Measurements from ENCODE around the gene PCP4L1.

Gene PCP4L1

DNA sequence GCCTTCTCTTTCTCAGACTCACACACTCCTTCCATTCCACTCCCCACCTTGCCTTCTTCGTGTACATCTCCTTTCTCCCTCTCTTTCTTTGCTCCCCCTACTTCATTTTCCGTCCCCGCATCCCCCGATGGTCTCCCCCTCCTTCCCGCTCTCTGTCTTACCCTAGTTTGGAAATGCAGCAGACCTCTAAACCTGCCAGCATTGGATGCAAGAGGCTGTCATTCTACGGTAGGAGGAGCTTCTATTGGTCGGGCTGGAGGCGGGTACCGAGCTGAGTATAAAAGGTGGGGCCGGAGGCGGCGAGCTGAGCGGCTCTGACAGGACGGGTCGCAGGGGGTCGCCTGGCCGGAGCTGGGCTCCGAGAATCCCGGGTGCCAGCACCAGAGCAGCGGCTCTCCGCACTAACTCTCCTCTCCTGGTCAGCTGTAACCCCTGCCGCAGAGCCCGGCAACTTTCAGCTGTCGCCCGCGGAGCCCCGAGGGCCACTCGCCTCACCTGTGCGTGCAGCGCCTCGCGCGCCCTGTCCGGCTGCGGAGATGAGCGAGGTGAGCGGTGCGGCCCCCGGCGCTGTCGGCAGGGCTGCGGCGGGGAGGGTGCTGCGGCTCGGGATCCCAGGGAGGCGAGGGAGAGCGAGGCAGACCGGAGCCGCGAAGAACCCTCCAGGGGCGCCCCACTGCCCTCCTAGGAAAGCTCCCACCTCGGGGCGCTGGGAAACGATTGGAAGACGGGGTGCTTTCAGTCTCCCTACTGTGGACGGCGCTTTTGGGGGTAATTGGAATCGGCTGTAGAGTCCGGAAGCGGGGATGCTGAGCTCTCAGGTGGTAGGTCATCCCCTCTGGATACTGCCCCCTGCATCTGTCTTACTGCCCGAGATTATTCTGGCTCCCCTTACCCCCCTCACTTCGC, at the start of gene PCP4L1:
Gene PCP4L1, plus strand, starts transcription at position 307 of the 906 bp plus-strand sequence. Its CDS starts 230 bp downstream, at position 537.
- peaks cover 47% of the 10 kb centered on the region for H3K27me3 ChIP-seq (ENCODE audit: insufficient read depth, low read length)
- no peak within 1 kb of the TSS for H3K9ac ChIP-seq (ENCODE audit: low read depth, low read length)
- H3K9me3 ChIP-seq (ENCODE audit: insufficient read depth, low read depth, low read length) = peaks cover 13% of the 10 kb centered on the region
- H3K4me3 ChIP-seq (ENCODE audit: low read length) = peak within 1 kb of the TSS; percentile 65
- H3K4me1 ChIP-seq (ENCODE audit: insufficient read depth, low read length) = peaks cover 7% of the 10 kb centered on the region
- H3K36me3 ChIP-seq (ENCODE audit: insufficient read depth, low read depth, low read length) = no peaks in the 10 kb centered on the region
- no peak within 1 kb of the TSS for H3K27ac ChIP-seq (ENCODE audit: low read length)

DNA sequence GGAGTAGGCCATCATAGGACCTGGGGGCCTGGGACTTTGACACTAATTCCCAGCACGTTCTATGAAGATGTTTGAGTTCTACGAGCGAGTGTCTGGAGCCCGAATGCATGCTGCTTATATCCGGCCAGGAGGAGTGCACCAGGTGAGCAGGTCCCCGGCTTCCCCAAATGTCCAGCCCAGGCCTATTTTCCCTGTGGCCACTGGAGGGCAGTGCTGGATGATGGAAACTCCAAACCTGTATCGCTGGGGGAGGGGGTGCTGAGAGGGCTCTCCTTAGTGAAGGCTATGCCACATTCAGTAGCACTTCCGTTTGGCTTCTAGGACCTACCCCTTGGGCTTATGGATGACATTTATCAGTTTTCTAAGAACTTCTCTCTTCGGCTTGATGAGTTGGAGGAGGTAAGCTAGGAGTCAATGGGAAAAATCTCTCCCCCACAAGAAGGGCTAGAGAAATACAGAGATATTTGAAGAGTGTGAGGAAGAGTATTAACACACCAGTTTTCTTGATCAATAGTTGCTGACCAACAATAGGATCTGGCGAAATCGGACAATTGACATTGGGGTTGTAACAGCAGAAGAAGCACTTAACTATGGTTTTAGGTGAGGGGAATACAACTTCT, 48.6 kb upstream of the PCP4L1 start:
- peaks cover 3% of the 10 kb centered on the region; the same call in 1 of the 2 replicates for H3K4me1 ChIP-seq (ENCODE audit: insufficient read depth, low read length)
- H3K27me3 ChIP-seq (ENCODE audit: insufficient read depth, low read length) = no peaks in the 10 kb centered on the region
- no peak overlapping the region for H3K27ac ChIP-seq (ENCODE audit: low read length)
- peaks cover 94% of the 10 kb centered on the region for H3K36me3 ChIP-seq (ENCODE audit: insufficient read depth, low read depth, low read length)
- no peak overlapping the region for H3K9ac ChIP-seq (ENCODE audit: low read depth, low read length)
- H3K4me3 ChIP-seq (ENCODE audit: low read length) = no peak overlapping the region
- no peaks in the 10 kb centered on the region for H3K9me3 ChIP-seq (ENCODE audit: insufficient read depth, low read depth, low read length)

- Histone ChIP-seq H3K4me3 (ENCODE audit: low read length) (no peak overlapping the region), H3K9me3 (ENCODE audit: insufficient read depth, low read depth, low read length) (no peaks in the 10 kb centered on the region), H3K36me3 (ENCODE audit: insufficient read depth, low read depth, low read length) (peaks cover 59% of the 10 kb centered on the region), H3K9ac (ENCODE audit: low read depth, low read length) (no peak overlapping the region), H3K27ac (ENCODE audit: low read length) (no peak overlapping the region), H3K27me3 (ENCODE audit: insufficient read depth, low read length) (no peaks in the 10 kb centered on the region), H3K4me1 (ENCODE audit: insufficient read depth, low read length) (peaks cover 13% of the 10 kb centered on the region; the same call in 1 of the 2 replicates)
Observed at GRCh38 chr1:161214369-161214768, 44.2 kb upstream of the PCP4L1 start.

DNA sequence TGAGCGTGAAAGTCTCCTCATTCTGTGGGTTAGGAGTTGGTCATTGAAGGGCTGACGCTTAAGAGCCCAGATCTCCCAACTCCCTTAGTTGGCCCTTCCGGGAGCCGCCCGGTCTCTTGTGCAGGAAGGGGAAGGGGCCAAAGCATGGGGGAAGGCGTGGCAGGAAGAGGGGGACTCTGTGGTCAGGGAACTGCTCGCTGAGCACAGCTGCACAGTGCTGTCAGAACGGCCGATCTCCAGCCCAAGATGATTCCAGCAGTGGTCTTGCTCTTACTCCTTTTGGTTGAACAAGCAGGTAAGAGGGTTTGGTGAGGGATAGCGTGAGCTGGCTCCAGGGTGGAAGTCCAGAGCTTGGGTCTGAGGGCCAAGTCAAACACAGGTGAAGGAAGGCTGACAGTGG, 43.5 kb upstream of the PCP4L1 start, which contains the start of gene FCER1G:
Gene FCER1G, plus strand, starts transcription at position 220 of the 400 bp plus-strand sequence. Its CDS starts 27 bp downstream, at position 247.
- H3K9ac ChIP-seq (ENCODE audit: low read depth, low read length) = no peak within 1 kb of the TSS
- H3K27ac ChIP-seq (ENCODE audit: low read length) = no peak within 1 kb of the TSS
- no peaks in the 10 kb centered on the region for H3K9me3 ChIP-seq (ENCODE audit: insufficient read depth, low read depth, low read length)
- H3K27me3 ChIP-seq (ENCODE audit: insufficient read depth, low read length) = no peaks in the 10 kb centered on the region
- H3K36me3 ChIP-seq (ENCODE audit: insufficient read depth, low read depth, low read length) = peaks cover 54% of the 10 kb centered on the region
- peaks cover 12% of the 10 kb centered on the region; the same call in 1 of the 2 replicates for H3K4me1 ChIP-seq (ENCODE audit: insufficient read depth, low read length)
- no peak within 1 kb of the TSS for H3K4me3 ChIP-seq (ENCODE audit: low read length)

DNA sequence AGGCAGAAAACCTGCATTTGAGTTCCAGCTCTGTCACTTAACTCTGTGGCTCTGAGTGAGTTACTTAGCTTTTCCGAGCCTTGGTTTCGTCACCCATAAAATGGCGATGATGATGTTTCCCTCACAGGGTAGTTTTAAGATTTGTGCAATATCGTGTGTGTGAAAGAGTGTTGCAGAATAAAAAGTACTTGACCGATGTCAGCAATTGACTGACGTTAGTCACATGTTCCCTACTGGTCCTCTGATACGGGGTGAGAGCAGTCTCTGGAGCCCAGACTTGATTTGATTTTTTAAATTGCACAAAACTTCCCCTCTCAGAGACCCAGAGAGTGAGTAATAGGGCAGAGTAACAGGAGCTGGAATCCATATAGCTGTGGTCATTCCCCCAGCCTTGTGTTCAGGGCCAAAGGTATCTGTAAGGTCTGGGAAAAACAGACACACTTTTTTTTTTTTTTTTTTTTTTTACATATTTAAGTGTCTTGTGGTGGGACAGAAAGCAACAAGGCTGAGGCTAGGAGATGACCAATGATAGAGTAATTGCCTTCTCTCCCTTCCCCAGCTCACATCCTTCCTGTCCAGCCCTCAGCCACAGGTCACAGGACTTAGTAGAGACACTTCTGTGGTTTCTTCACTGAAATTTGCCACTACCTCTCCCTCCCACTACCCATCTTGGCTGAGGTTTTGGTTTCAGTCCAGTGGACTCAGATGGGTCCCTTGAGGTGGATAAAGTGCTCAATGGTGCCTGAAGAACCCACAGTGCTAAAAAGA, 41.4 kb upstream of the PCP4L1 start:
- peaks cover 10% of the 10 kb centered on the region; the same call in 1 of the 2 replicates for H3K4me1 ChIP-seq (ENCODE audit: insufficient read depth, low read length)
- H3K9ac ChIP-seq (ENCODE audit: low read depth, low read length) = no peak overlapping the region
- no peak overlapping the region for H3K27ac ChIP-seq (ENCODE audit: low read length)
- no peaks in the 10 kb centered on the region for H3K27me3 ChIP-seq (ENCODE audit: insufficient read depth, low read length)
- H3K9me3 ChIP-seq (ENCODE audit: insufficient read depth, low read depth, low read length) = no peaks in the 10 kb centered on the region
- H3K36me3 ChIP-seq (ENCODE audit: insufficient read depth, low read depth, low read length) = peaks cover 33% of the 10 kb centered on the region
- H3K4me3 ChIP-seq (ENCODE audit: low read length) = no peak overlapping the region

- Histone ChIP-seq H3K36me3 (ENCODE audit: insufficient read depth, low read depth, low read length) (peaks cover 26% of the 10 kb centered on the region), H3K4me3 (ENCODE audit: low read length) (no peak overlapping the region), H3K9me3 (ENCODE audit: insufficient read depth, low read depth, low read length) (no peaks in the 10 kb centered on the region), H3K9ac (ENCODE audit: low read depth, low read length) (no peak overlapping the region), H3K27ac (ENCODE audit: low read length) (no peak overlapping the region), H3K4me1 (ENCODE audit: insufficient read depth, low read length) (peaks cover 10% of the 10 kb centered on the region; the same call in 1 of the 2 replicates), H3K27me3 (ENCODE audit: insufficient read depth, low read length) (no peaks in the 10 kb centered on the region)
Observed at GRCh38 chr1:161217831-161218230, 40.7 kb upstream of the PCP4L1 start.

GRCh38 chr1:161218301-161219077, 40.1 kb upstream of the PCP4L1 start:
- H3K27me3 ChIP-seq (ENCODE audit: insufficient read depth, low read length) = no peaks in the 10 kb centered on the region
- H3K36me3 ChIP-seq (ENCODE audit: insufficient read depth, low read depth, low read length) = peaks cover 20% of the 10 kb centered on the region
- H3K27ac ChIP-seq (ENCODE audit: low read length) = no peak overlapping the region
- H3K4me1 ChIP-seq (ENCODE audit: insufficient read depth, low read length) = peaks cover 10% of the 10 kb centered on the region; the same call in 1 of the 2 replicates
- no peaks in the 10 kb centered on the region for H3K9me3 ChIP-seq (ENCODE audit: insufficient read depth, low read depth, low read length)
- H3K9ac ChIP-seq (ENCODE audit: low read depth, low read length) = peak overlapping the region; percentile 7; the same call in 1 of the 2 replicates
- H3K4me3 ChIP-seq (ENCODE audit: low read length) = no peak overlapping the region

DNA sequence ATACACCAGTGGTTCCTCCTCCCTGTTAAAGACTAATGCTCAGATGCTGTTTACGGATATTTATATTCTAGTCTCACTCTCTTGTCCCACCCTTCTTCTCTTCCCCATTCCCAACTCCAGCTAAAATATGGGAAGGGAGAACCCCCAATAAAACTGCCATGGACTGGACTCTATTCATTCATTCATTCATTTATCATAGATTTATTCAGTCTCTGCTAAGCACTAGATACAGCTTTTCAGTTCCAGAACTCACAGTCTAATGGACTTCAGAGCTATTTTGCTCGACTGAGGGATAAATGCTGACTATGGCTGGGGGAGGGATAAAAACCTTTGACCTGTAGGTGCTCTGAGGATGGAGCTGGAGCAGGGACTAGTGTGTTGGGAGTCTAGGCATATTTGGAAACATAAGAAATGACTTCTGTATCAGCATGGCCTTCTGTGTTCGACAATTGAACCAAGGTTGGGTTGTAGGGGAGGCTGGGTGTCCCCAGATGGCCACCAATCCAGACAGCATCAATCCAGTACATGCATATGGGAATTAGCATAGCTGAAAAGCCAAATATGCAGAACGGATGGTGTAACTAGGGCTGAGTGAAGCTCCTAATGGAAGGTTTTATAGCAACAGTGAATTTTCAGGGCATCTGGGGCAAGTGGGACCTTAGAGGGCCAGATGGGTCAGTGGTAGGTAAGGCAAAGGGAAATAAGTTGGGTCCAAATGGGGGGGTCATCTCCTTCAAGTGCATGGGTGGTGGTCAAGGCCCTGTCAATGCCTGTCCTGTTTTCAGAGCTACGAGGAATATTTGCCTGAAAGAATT, 39.3 kb upstream of the PCP4L1 start:
- H3K27ac ChIP-seq (ENCODE audit: low read length) = no peak overlapping the region
- no peaks in the 10 kb centered on the region for H3K27me3 ChIP-seq (ENCODE audit: insufficient read depth, low read length)
- peaks cover 10% of the 10 kb centered on the region; the same call in 1 of the 2 replicates for H3K4me1 ChIP-seq (ENCODE audit: insufficient read depth, low read length)
- no peak overlapping the region for H3K9ac ChIP-seq (ENCODE audit: low read depth, low read length)
- H3K9me3 ChIP-seq (ENCODE audit: insufficient read depth, low read depth, low read length) = no peaks in the 10 kb centered on the region
- H3K4me3 ChIP-seq (ENCODE audit: low read length) = no peak overlapping the region
- H3K36me3 ChIP-seq (ENCODE audit: insufficient read depth, low read depth, low read length) = peaks cover 12% of the 10 kb centered on the region

DNA sequence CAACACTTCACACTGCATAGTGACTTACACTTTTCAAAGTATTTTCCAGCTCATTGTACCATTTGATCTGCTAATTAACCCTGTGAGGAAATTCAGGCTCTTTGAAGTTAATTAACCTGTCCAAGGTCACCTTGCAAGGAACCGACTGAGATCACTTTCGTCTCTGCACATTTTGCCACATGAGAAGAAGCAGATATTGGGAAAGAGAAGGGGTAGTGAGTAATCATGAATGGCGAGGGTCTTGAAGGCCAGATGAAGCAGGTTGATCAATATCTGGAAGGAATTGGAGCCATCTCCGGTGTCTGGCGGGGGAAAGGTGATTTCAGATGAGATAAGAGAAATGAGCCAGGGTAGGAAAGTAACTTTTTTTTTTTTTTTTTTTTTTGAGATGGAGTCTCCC, 38.5 kb upstream of the PCP4L1 start:
- H3K9ac ChIP-seq (ENCODE audit: low read depth, low read length) = no peak overlapping the region
- peaks cover 4% of the 10 kb centered on the region; the same call in 1 of the 2 replicates for H3K36me3 ChIP-seq (ENCODE audit: insufficient read depth, low read depth, low read length)
- no peaks in the 10 kb centered on the region for H3K9me3 ChIP-seq (ENCODE audit: insufficient read depth, low read depth, low read length)
- no peak overlapping the region for H3K27ac ChIP-seq (ENCODE audit: low read length)
- no peak overlapping the region for H3K4me3 ChIP-seq (ENCODE audit: low read length)
- peaks cover 10% of the 10 kb centered on the region; the same call in 1 of the 2 replicates for H3K4me1 ChIP-seq (ENCODE audit: insufficient read depth, low read length)
- no peaks in the 10 kb centered on the region for H3K27me3 ChIP-seq (ENCODE audit: insufficient read depth, low read length)
